Measurements from ENCODE around the gene COX19.
A peak's percentile ranks its signal among the peaks of the same experiment; 100 is the strongest.
"Not testable (repeated sequence)": the region's sequence is repeated elsewhere in the genome, so short reads cannot be mapped to it uniquely, and the experiment has no call there.

The COX19 gene

GRCh38 chr7:959271-959670 lies 16.1 kb downstream of the COX19 start:
- DNase-seq: no peak

GRCh38 chr7:958221-959200 lies 16.8 kb downstream of the COX19 start:
- no peak for DNase-seq

GRCh38 chr7:957418-958220 lies 17.7 kb downstream of the COX19 start:
- no peak for DNase-seq

- DNase-seq: no peak
These were observed 19.3 kb downstream of the COX19 start for GRCh38 chr7:956031-956430.

GRCh38 chr7:954330-955238 lies 20.8 kb downstream of the COX19 start, which contains the start of gene ADAP1:
TSS of gene ADAP1 (minus strand) at chr7:954680. CDS start at chr7:954477, 203 bp downstream.
- peak; percentile 41 for DNase-seq

- no peak for DNase-seq
These were observed 21.6 kb downstream of the COX19 start for GRCh38 chr7:953547-954327.

- DNase-seq: no peak
These were observed 22.6 kb downstream of the COX19 start for GRCh38 chr7:952548-953441.

- no peak for DNase-seq
These were observed 23.3 kb downstream of the COX19 start for GRCh38 chr7:951881-952547.

GRCh38 chr7:949021-949934 lies 26.1 kb downstream of the COX19 start:
- no peak for DNase-seq

DNA sequence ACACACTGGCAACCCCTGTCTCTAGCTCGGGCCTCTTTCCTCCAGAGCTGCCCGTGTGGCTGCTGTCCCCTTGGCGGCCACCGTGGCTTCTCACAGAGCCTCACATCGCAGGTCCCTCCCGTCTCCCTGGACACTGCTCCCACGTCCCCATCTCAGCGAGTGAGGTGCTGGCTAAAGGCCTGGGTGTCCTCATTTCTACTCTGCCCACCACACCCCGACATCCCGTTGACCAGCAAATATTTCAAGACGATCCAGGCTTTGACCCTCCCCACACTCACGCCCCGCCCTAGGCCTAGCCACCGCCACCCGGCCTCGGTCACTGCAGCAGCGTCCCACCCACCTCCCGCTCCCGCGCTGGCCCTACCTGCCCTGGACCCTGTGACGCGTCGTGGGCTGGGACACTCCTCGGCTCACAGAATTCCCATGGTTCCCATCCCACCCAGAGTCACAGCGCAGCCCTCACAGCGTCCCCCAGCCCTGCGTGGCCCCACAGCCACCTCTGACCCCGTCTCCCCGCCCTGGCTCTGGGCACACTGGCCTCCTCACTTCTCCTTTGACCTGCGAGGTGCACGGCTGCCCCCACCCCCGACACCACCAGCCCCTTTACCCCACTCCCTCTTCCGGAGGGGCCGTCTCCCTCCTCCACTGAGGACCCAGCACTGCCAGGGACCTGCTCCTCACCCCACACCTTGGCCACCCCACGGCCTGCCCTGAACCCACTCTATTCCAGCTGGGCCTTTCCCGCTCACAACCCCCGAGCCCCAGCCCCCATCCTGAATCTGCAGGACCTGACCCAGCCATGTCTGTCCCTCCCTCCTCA lies 27.7 kb downstream of the COX19 start:
- no peak for DNase-seq

DNA sequence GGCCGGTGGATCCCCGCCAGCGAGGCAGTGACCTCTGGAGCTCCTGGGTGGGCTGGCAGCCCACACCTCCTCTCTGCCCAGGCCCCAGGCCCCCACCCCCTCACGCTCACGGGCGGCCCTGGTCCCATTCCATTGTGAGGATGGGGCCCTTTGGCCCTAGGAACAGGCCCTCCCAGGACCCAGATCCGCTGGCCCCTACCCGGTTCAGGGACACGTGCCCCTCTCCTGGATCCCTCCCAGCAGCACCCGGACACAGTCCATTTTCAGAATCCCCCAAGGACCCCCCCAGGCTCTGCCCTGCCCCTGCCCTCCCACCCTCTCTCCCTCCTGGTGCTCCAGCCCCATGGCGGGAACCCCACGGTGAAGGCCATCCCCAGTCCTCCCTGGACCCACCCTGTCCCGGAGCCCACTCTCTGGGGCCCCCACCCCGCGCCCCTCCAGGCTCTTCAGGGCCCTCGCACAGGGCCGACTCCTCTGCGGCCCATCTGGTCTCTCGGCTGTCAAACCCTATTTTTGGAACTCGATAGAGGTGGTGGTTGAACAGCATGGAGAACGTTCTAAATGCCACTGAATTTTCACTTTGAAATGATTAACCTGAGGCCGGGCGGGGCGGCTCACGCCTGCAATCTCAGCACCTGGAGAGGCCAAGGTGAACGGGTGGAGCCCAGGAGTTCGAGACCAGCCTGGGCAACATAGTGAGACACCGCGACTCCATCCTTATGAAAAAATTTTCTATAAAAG lies 28.9 kb downstream of the COX19 start:
- DNase-seq: no peak

GRCh38 chr7:945556-946255 lies 29.6 kb downstream of the COX19 start:
- no peak for DNase-seq

- no peak for DNase-seq
These were observed 30.2 kb downstream of the COX19 start for GRCh38 chr7:945147-945555.

DNA sequence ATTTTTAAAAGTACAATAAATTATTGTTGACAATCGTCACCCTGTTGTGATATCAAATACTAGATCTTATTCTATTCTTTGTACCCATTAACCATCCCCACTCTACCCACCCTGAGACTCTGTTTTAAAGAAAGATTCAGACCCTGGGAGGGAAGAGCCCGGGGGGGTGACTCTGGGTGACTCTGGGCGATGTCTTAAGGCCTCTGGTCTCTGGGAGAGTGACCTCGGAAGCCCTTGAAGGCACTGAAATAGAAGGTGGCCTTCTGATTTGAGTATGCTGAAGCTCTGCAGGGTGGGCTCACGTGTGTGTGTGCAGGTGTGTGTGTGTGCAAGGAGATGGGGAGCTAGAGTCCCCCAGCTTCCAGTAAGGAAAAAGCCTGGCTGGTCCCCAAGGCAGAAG lies 30.6 kb downstream of the COX19 start:
- no peak for DNase-seq

DNA sequence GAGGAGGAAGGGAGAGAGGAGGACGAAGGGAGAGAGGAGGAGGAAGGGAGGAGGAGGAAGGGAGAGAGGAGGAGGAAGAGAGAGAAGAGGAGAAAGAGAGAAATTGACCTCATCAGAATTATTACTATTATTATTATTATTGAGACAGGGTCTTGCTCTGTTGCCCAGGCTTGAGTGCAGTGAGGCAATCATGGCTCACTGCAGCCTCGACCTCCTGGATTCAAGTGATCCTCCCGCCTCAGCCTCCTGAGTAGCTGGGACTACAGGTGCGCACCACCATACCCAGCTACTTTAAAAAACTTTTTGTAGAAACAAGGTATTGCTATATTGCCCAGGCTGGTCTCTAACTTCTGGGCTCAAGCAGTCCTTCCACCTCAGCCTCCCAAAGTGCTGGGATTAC lies 31.6 kb downstream of the COX19 start:
- not testable (repeated sequence) for DNase-seq

GRCh38 chr7:940599-941408 lies 34.5 kb downstream of the COX19 start:
- no peak for DNase-seq

Data from activated CD4-positive, alpha-beta T cell treated with anti-CD3 and anti-CD28 coated beads, Interleukin-2, amount 50 U/mL, for 1 hour (primary cell).